H1 (cell line): ENCODE results near the gene PBX1.
"Not testable (repeated sequence)": the region's sequence is repeated elsewhere in the genome, so short reads cannot be mapped to it uniquely, and the experiment has no call there.

ENCODE experiments used
- ASH2L ChIP-seq: fragments of 200-600, 300-600 bp; sonication (generic); IDR thresholded peaks from one replicate; pipeline ENCODE4 v1.7.1; 2017; ENCODE audit warnings: low read length
- BRCA1 ChIP-seq: IDR thresholded peaks from 2 replicates; pipeline ENCODE4 v1.6.1; 2012; ENCODE audit warnings: low read depth, low read length, improper control_type of control experiment
- CTCF ChIP-seq, 3 experiments: IDR thresholded peaks; 1 replicate in 2 of 3; 2 replicates in 1 of 3; pipeline versions ENCODE4 v1.5.1 to v1.6.1; 2011; ENCODE audit warnings: low read length in 3 of 3, mild to moderate bottlenecking in 3 of 3, inconsistent platforms in 2 of 3, low read depth in 1 of 3, moderate library complexity in 1 of 3; ENCODE audit not compliant: insufficient read depth in 1 of 3; ENCODE audit errors: control extremely low read depth in 1 of 3
- EP300 ChIP-seq, 2 experiments: IDR thresholded peaks; 1 replicate in 1 of 2; 2 replicates in 1 of 2; pipeline ENCODE4 v1.6.1; 2011 to 2012; ENCODE audit warnings: low read depth in 2 of 2, low read length in 2 of 2, mild to moderate bottlenecking in 2 of 2, borderline replicate concordance in 1 of 2, inconsistent platforms in 1 of 2, moderate library complexity in 1 of 2
- EZH2 ChIP-seq: fragments of 200-600 bp; sonication (generic); IDR thresholded peaks from 2 replicates; pipeline ENCODE4 v1.7.1; 2012; ENCODE audit warnings: low read depth, mild to moderate bottlenecking, moderate library complexity, low read length, inconsistent platforms; ENCODE audit not compliant: severe bottlenecking
- GTF2F1 ChIP-seq: IDR thresholded peaks from 2 replicates; pipeline ENCODE4 v1.6.1; 2012; ENCODE audit warnings: low read depth, low read length, improper control_type of control experiment, borderline replicate concordance
- KDM5A ChIP-seq: fragments of 200-600 bp; IDR thresholded peaks from 2 replicates; pipeline ENCODE4 v1.7.1; 2012; ENCODE audit warnings: mild to moderate bottlenecking, low read length, inconsistent platforms, mixed read lengths
- MAFK ChIP-seq: IDR thresholded peaks from 2 replicates; pipeline ENCODE4 v1.6.1; 2012; ENCODE audit warnings: low read depth, mild to moderate bottlenecking, improper control_type of control experiment, low read length
- POLR2A ChIP-seq, 2 experiments: IDR thresholded peaks; 1 replicate in 1 of 2; 2 replicates in 1 of 2; pipeline ENCODE4 v1.6.1; 2011; ENCODE audit warnings: low read depth in 2 of 2, low read length in 2 of 2, mild to moderate bottlenecking in 2 of 2; ENCODE audit errors: control extremely low read depth in 1 of 2
- POLR2AphosphoS5 ChIP-seq: IDR thresholded peaks from 2 replicates; pipeline ENCODE4 v1.6.1; 2011; ENCODE audit warnings: low read depth, low read length
- SP4 ChIP-seq: IDR thresholded peaks from 2 replicates; pipeline ENCODE4 v1.6.1; 2012; ENCODE audit warnings: low read length, inconsistent platforms

GRCh38 chr1:164652969-164653368, 94.0 kb downstream of the PBX1 start:
- not testable (repeated sequence) for TF ChIP-seq POLR2A (IDR thresholded peaks at IDR 0.05; ENCODE audit: control extremely low read depth in 1 of 2, low read depth in 2 of 2, low read length in 2 of 2); CTCF (IDR thresholded peaks at IDR 0.05; ENCODE audit: control extremely low read depth in 1 of 3, insufficient read depth in 1 of 3, low read depth in 1 of 3, low read length in 3 of 3); KDM5A; EZH2; BRCA1; SP4; POLR2AphosphoS5; MAFK; EP300 (IDR thresholded peaks at IDR 0.05; ENCODE audit: borderline replicate concordance in 1 of 2, low read depth in 2 of 2, low read length in 2 of 2); ASH2L; GTF2F1
